ENCODE results near the gene TMEM192. TPM values are rescaled to one million over a fixed set of nuclear protein-coding genes. Genes with fewer than 3 reads are reported as not detected.

The TMEM192 gene
- total and polyA plus RNA-seq, 2 of the 13 experiments (the other 11 are each of a cell fraction or from before 2014, with no cell fraction given), result 19.8 to 19.9 TPM

- TF ChIP-seq ATF2 (CRISPR knock-in tag; IDR thresholded peaks at IDR 0.05), result peak; percentile 54; the same call in 1 of the 2 replicates
- no peak for TF ChIP-seq GPN1 (CRISPR knock-in tag; IDR thresholded peaks at IDR 0.05; ENCODE audit: borderline replicate concordance)
- TF ChIP-seq TAF1 (CRISPR knock-in tag; IDR thresholded peaks at IDR 0.05), result peak; percentile 91
- peak; percentile 81 for TF ChIP-seq ELF1 (CRISPR knock-in tag; IDR thresholded peaks at IDR 0.05)
- TF ChIP-seq ZKSCAN8 (CRISPR knock-in tag; IDR thresholded peaks at IDR 0.05; ENCODE audit: borderline replicate concordance), result no peak; the same call in 1 of the 2 replicates
- no peak for TF ChIP-seq SRSF9 (IDR thresholded peaks at IDR 0.05; ENCODE audit: borderline replicate concordance, insufficient read depth, low read depth, low read length, poor library complexity, severe bottlenecking)
- no peak for TF ChIP-seq MLLT10 (CRISPR knock-in tag; IDR thresholded peaks at IDR 0.05)
- no peak for TF ChIP-seq ZFP90 (CRISPR knock-in tag; IDR thresholded peaks at IDR 0.05; ENCODE audit: borderline replicate concordance)
- no peak for TF ChIP-seq E2F5 (CRISPR knock-in tag; conservative IDR thresholded peaks at IDR 0.05)
- peak; percentile 86; the same call in 1 of the 2 replicates for TF ChIP-seq ZNF616 (CRISPR knock-in tag; IDR thresholded peaks at IDR 0.05; ENCODE audit: low read depth)
- TF ChIP-seq ZNF510 (CRISPR knock-in tag; IDR thresholded peaks at IDR 0.05; ENCODE audit: low read depth), result 0 out of 2 replicates have a peak, but pooled peaks have one; percentile 24
- TF ChIP-seq FOSL2 (CRISPR knock-in tag; IDR thresholded peaks at IDR 0.05), result no peak
- no peak for TF ChIP-seq E2F2 (CRISPR knock-in tag; IDR thresholded peaks at IDR 0.05; ENCODE audit: borderline replicate concordance)
- 0 out of 2 replicates have a peak, but pooled peaks have one; percentile 54 for TF ChIP-seq MYPOP (CRISPR knock-in tag; IDR thresholded peaks at IDR 0.05)
- no peak for TF ChIP-seq FOXK2 (IDR thresholded peaks at IDR 0.05)
- TF ChIP-seq ZNF451 (CRISPR knock-in tag; IDR thresholded peaks at IDR 0.05), result 0 out of 2 replicates have a peak, but pooled peaks have one; percentile 34
- TF ChIP-seq PHF20 (CRISPR knock-in tag; IDR thresholded peaks at IDR 0.05), result peak; percentile 44; the same call in 1 of the 2 replicates
- no peak for TF ChIP-seq ZKSCAN5 (CRISPR knock-in tag; IDR thresholded peaks at IDR 0.05)
- TF ChIP-seq, protein P1, sequence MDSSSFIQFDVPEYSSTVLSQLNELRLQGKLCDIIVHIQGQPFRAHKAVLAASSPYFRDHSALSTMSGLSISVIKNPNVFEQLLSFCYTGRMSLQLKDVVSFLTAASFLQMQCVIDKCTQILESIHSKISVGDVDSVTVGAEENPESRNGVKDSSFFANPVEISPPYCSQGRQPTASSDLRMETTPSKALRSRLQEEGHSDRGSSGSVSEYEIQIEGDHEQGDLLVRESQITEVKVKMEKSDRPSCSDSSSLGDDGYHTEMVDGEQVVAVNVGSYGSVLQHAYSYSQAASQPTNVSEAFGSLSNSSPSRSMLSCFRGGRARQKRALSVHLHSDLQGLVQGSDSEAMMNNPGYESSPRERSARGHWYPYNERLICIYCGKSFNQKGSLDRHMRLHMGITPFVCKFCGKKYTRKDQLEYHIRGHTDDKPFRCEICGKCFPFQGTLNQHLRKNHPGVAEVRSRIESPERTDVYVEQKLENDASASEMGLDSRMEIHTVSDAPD (CRISPR knock-in tag; IDR thresholded peaks at IDR 0.05), result peak; percentile 34; the same call in 1 of the 2 replicates
- TF ChIP-seq NR1H2 (CRISPR knock-in tag; IDR thresholded peaks at IDR 0.05; ENCODE audit: borderline replicate concordance, low read depth), result no peak
- TF ChIP-seq CAMTA2 (CRISPR knock-in tag; IDR thresholded peaks at IDR 0.05; ENCODE audit: borderline replicate concordance), result peak; percentile 93
- TF ChIP-seq ZNF782 (CRISPR knock-in tag; IDR thresholded peaks at IDR 0.05; ENCODE audit: borderline replicate concordance), result no peak
- TF ChIP-seq ZNF589 (CRISPR knock-in tag; conservative IDR thresholded peaks at IDR 0.05), result no peak
- TF ChIP-seq CENPT (CRISPR knock-in tag; IDR thresholded peaks at IDR 0.05; ENCODE audit: low read depth), result no peak
Measured at GRCh38 chr4:165112368-165113121, at the start of gene TMEM192 (continued).

Data from HepG2 (cell line).